HepG2 (cell line): ENCODE results near the gene PTPN18. TPM values are rescaled to one million over a fixed set of nuclear protein-coding genes. Genes with fewer than 3 reads are reported as not detected.

Experiments
- FOXJ3 ChIP-seq: sonication (generic); formaldehyde crosslinking; IDR thresholded peaks from 2 replicates; pipeline ENCODE4 v1.4.0; 2020; ENCODE audit warnings: missing genetic modification reagents, mild to moderate bottlenecking, borderline replicate concordance
- HES4 ChIP-seq: sonication (generic); formaldehyde crosslinking; IDR thresholded peaks from 2 replicates; pipeline ENCODE4 v1.9.0; 2021; ENCODE audit warnings: mild to moderate bottlenecking, missing genetic modification reagents, borderline replicate concordance
- IKZF4 ChIP-seq: sonication (generic); formaldehyde crosslinking; IDR thresholded peaks from 2 replicates; pipeline ENCODE4 v1.5.1; 2020; ENCODE audit warnings: borderline replicate concordance, mild to moderate bottlenecking, low read depth, missing genetic modification reagents; ENCODE audit errors: not compliant biosample characterization
- KDM3A ChIP-seq: IDR thresholded peaks from 2 replicates; pipeline ENCODE4 v1.6.1; 2018; ENCODE audit warnings: low read depth, missing compliant biosample characterization
- MAFF ChIP-seq: IDR thresholded peaks from 2 replicates; pipeline ENCODE4 v1.6.1; 2011; ENCODE audit warnings: low read depth, low read length, improper control_type of control experiment
- SP1 ChIP-seq, 2 experiments: fragments of 450-650 bp in 1 of 2; sonication (generic) in 1 of 2; formaldehyde crosslinking in 1 of 2; IDR thresholded peaks; 2 replicates each; pipeline versions ENCODE4 v1.4.0 to v1.6.1; 2016 to 2020; ENCODE audit warnings: missing genetic modification reagents in 1 of 2
- ZFP36L2 ChIP-seq: sonication (generic); formaldehyde crosslinking; IDR thresholded peaks from 2 replicates; pipeline ENCODE4 v1.4.0; 2020; ENCODE audit warnings: missing genetic modification reagents
- ZNF333 ChIP-seq: sonication (generic); formaldehyde crosslinking; IDR thresholded peaks from 2 replicates; pipeline ENCODE4 v1.4.0; 2020; ENCODE audit warnings: mild to moderate bottlenecking, missing genetic modification reagents, borderline replicate concordance
- ZNF556 ChIP-seq: sonication (generic); formaldehyde crosslinking; IDR thresholded peaks from 2 replicates; pipeline ENCODE4 v1.4.0; 2020; ENCODE audit warnings: mild to moderate bottlenecking, missing genetic modification reagents, borderline replicate concordance
- ZNF558 ChIP-seq: sonication (generic); formaldehyde crosslinking; IDR thresholded peaks from 2 replicates; pipeline ENCODE4 v1.9.0; 2022; ENCODE audit warnings: mild to moderate bottlenecking, missing genetic modification reagents, borderline replicate concordance
- ZNF567 ChIP-seq: sonication (generic); formaldehyde crosslinking; IDR thresholded peaks from 2 replicates; pipeline ENCODE4 v1.8.1; 2023; ENCODE audit warnings: mild to moderate bottlenecking, missing genetic modification reagents, borderline replicate concordance
- ZNF598 ChIP-seq: sonication (generic); formaldehyde crosslinking; IDR thresholded peaks from 2 replicates; pipeline ENCODE4 v1.5.1; 2020; ENCODE audit warnings: mild to moderate bottlenecking, missing genetic modification reagents, borderline replicate concordance
- ZNF670 ChIP-seq: sonication (generic); formaldehyde crosslinking; IDR thresholded peaks from 2 replicates; pipeline ENCODE4 v1.8.0; 2022; ENCODE audit warnings: mild to moderate bottlenecking, missing genetic modification reagents, borderline replicate concordance
- ZNF747 ChIP-seq: sonication (generic); formaldehyde crosslinking; IDR thresholded peaks from 2 replicates; pipeline ENCODE4 v1.8.1; 2023; ENCODE audit warnings: missing genetic modification reagents, mild to moderate bottlenecking, borderline replicate concordance
- ZNF777 ChIP-seq: sonication (generic); formaldehyde crosslinking; IDR thresholded peaks from 2 replicates; pipeline ENCODE4 v1.4.0; 2020; ENCODE audit warnings: missing genetic modification reagents
- ZSCAN9 ChIP-seq: IDR thresholded peaks from 2 replicates; pipeline ENCODE4 v1.6.1; 2016; ENCODE audit warnings: borderline replicate concordance
- polyA plus RNA-seq, 8 experiments: library from polyadenylated mRNA; depleted of rRNA in 3 of 8; stranded (reverse) in 7 of 8; unstranded in 1 of 8; fragments of >200 nt; fragmentation: Illumina TruSeq in 4 of 8; extraction: Trizol in 4 of 8; gene quantifications; 2 replicates each; pipeline versions ENCODE4 v1.2.1 to v1.2.3, GENCODE V29; 2011 to 2016; ENCODE audit warnings: low read depth in 4 of 8, missing spikeins in 1 of 8, mixed read lengths in 1 of 8; ENCODE audit not compliant: insufficient read depth in 1 of 8
- total RNA-seq, 5 experiments: library from RNA; depleted of rRNA; stranded (reverse); fragments of >200 nt; fragmentation: Illumina TruSeq; extraction: Trizol; gene quantifications; 2 replicates each; pipeline ENCODE4 v1.2.3, GENCODE V29; 2016; ENCODE audit warnings: low read depth in 1 of 5
- TF ChIP-seq, protein P1 (sequence below): IDR thresholded peaks from 2 replicates; pipeline ENCODE4 v1.4.0; 2020; ENCODE audit warnings: mild to moderate bottlenecking, missing genetic modification reagents
- TF ChIP-seq, protein P2 (sequence below): IDR thresholded peaks from 2 replicates; pipeline ENCODE4 v1.6.1; 2016
- TF ChIP-seq, protein P3 (sequence below): sonication (generic); formaldehyde crosslinking; IDR thresholded peaks from 2 replicates; pipeline ENCODE4 v1.5.0; 2020; ENCODE audit warnings: mild to moderate bottlenecking, missing genetic modification reagents

Gene PTPN18
- total and polyA plus RNA-seq, 2 of the 13 experiments (the other 11 are each of a cell fraction or from before 2014, with no cell fraction given), result 14.8 to 39.6 TPM

DNA sequence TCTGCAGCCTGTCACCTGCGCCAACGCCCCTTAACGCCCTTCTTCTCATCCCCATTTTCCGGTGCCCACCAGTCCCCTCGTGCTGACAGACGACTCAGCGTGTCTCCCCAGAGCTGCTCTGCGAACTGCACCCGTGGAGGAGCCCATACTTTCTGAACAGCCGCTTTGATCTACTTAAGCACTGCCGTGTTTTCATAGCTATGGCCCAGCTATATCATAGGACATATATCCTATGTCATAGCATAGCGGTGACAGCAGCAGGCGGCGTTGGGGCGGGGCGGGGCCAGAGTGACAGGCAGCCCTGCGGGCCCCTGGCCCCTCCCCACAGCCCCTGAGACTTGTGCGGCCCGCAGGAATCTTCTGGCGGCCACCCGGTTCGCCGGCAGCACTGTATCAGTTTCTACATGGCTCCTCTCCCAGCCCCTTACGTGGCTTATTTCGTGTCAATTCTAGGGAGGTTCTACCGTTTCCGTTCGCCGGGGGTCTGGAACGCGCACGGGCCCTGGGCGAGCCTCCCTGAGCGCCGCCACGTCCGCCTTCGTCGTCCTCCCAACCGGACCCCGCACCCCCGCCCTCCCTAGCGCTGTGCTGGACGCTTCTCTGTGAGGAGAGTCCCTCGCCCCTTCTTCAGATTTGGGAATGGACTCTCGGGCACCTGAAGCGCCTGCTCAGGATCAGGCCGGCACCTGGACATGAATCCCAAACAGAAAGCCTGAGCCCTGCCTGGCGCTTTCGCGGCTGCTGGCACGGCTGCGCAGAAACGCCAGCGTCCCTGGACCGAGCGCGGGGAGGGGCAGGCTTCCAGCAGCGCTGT, 35.4 kb downstream of the PTPN18 start (continued):
- TF ChIP-seq KDM3A, result no peak
- no peak for TF ChIP-seq SP1 (IDR thresholded peaks at IDR 0.05)
- TF ChIP-seq SP1 (CRISPR knock-in tag; IDR thresholded peaks at IDR 0.05), result peak; percentile 22; the same call in 1 of the 2 replicates
- peak; percentile 17 for TF ChIP-seq IKZF4 (CRISPR knock-in tag)
- TF ChIP-seq ZNF670 (CRISPR knock-in tag), result peak; percentile 85
- TF ChIP-seq ZNF567, result 0 out of 2 replicates have a peak, but pooled peaks have one; percentile 22
- no peak for TF ChIP-seq MAFF
- peak; percentile 26; the same call in 1 of the 2 replicates for TF ChIP-seq ZNF333
- TF ChIP-seq, protein P1, sequence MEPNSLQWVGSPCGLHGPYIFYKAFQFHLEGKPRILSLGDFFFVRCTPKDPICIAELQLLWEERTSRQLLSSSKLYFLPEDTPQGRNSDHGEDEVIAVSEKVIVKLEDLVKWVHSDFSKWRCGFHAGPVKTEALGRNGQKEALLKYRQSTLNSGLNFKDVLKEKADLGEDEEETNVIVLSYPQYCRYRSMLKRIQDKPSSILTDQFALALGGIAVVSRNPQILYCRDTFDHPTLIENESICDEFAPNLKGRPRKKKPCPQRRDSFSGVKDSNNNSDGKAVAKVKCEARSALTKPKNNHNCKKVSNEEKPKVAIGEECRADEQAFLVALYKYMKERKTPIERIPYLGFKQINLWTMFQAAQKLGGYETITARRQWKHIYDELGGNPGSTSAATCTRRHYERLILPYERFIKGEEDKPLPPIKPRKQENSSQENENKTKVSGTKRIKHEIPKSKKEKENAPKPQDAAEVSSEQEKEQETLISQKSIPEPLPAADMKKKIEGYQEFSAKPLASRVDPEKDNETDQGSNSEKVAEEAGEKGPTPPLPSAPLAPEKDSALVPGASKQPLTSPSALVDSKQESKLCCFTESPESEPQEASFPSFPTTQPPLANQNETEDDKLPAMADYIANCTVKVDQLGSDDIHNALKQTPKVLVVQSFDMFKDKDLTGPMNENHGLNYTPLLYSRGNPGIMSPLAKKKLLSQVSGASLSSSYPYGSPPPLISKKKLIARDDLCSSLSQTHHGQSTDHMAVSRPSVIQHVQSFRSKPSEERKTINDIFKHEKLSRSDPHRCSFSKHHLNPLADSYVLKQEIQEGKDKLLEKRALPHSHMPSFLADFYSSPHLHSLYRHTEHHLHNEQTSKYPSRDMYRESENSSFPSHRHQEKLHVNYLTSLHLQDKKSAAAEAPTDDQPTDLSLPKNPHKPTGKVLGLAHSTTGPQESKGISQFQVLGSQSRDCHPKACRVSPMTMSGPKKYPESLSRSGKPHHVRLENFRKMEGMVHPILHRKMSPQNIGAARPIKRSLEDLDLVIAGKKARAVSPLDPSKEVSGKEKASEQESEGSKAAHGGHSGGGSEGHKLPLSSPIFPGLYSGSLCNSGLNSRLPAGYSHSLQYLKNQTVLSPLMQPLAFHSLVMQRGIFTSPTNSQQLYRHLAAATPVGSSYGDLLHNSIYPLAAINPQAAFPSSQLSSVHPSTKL (CRISPR knock-in tag), result peak; percentile 43; the same call in 1 of the 2 replicates
- TF ChIP-seq ZNF556, result peak; percentile 60; the same call in 1 of the 2 replicates
- TF ChIP-seq, protein P2, sequence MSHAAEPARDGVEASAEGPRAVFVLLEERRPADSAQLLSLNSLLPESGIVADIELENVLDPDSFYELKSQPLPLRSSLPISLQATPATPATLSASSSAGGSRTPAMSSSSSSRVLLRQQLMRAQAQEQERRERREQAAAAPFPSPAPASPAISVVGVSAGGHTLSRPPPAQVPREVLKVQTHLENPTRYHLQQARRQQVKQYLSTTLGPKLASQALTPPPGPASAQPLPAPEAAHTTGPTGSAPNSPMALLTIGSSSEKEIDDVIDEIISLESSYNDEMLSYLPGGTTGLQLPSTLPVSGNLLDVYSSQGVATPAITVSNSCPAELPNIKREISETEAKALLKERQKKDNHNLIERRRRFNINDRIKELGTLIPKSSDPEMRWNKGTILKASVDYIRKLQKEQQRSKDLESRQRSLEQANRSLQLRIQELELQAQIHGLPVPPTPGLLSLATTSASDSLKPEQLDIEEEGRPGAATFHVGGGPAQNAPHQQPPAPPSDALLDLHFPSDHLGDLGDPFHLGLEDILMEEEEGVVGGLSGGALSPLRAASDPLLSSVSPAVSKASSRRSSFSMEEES (CRISPR knock-in tag), result no peak
- peak; percentile 63; the same call in 1 of the 2 replicates for TF ChIP-seq HES4 (CRISPR knock-in tag)
- peak; percentile 33; the same call in 1 of the 2 replicates for TF ChIP-seq ZNF558 (CRISPR knock-in tag)
- TF ChIP-seq, protein P3, sequence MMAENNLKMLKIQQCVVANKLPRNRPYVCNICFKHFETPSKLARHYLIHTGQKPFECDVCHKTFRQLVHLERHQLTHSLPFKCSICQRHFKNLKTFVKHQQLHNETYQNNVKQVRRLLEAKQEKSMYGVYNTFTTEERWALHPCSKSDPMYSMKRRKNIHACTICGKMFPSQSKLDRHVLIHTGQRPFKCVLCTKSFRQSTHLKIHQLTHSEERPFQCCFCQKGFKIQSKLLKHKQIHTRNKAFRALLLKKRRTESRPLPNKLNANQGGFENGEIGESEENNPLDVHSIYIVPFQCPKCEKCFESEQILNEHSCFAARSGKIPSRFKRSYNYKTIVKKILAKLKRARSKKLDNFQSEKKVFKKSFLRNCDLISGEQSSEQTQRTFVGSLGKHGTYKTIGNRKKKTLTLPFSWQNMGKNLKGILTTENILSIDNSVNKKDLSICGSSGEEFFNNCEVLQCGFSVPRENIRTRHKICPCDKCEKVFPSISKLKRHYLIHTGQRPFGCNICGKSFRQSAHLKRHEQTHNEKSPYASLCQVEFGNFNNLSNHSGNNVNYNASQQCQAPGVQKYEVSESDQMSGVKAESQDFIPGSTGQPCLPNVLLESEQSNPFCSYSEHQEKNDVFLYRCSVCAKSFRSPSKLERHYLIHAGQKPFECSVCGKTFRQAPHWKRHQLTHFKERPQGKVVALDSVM, result 0 out of 2 replicates have a peak, but pooled peaks have one; percentile 30
- peak; percentile 93 for TF ChIP-seq ZNF777
- TF ChIP-seq ZFP36L2, result peak; percentile 13; the same call in 1 of the 2 replicates
- no peak for TF ChIP-seq ZSCAN9 (CRISPR knock-in tag)
- TF ChIP-seq ZNF747 (CRISPR knock-in tag), result peak; percentile 21; the same call in 1 of the 2 replicates
- TF ChIP-seq ZNF598, result peak; percentile 60; the same call in 1 of the 2 replicates
- peak; percentile 12; the same call in 1 of the 2 replicates for TF ChIP-seq FOXJ3 (CRISPR knock-in tag)
